ENCODE results near the gene AP4E1. TPM values are rescaled to one million over a fixed set of nuclear protein-coding genes. Genes with fewer than 3 reads are reported as not detected.
A peak's percentile ranks its signal among the peaks of the same experiment; 100 is the strongest.
"Not testable (repeated sequence)": the region's sequence is repeated elsewhere in the genome, so short reads cannot be mapped to it uniquely, and the experiment has no call there.

The AP4E1 gene
- total RNA-seq, 3 donors from 2014 or later: 5.8 to 12.8 (median 12.7) TPM

- H3K9me3 ChIP-seq; H3K27me3 ChIP-seq; H3K36me3 ChIP-seq; H3K4me1 ChIP-seq; DNase-seq (ENCODE audit: low spot score in 2 of 2); intact Hi-C loops (cut with DNase I; ENCODE audit: low total_unique reads): not testable (repeated sequence)
- peak in 1 of 3 donors; percentile 35 for TF ChIP-seq POLR2AphosphoS5 (IDR thresholded peaks at IDR 0.05)
- H3K27ac ChIP-seq: peak overlapping the region; percentile 50 to 80
- peak overlapping the region in 1 of 3 donors; percentile 84 for H3K4me3 ChIP-seq
Measured at GRCh38 chr15:50910426-50910795, 1.9 kb downstream of the AP4E1 start.

GRCh38 chr15:50911001-50911400 is 2.5 kb downstream of the AP4E1 start:
- Histone ChIP-seq H3K9me3 (no peaks in the 10 kb centered on the region), H3K4me1 (peaks cover 0 to 6% of the 10 kb centered on the region in 2 donors), H3K36me3 (no peaks in the 10 kb centered on the region), H3K4me3 (no peak overlapping the region), H3K27ac (peak overlapping the region; percentile 50 to 65), H3K27me3 (no peaks in the 10 kb centered on the region)
- no peak for DNase-seq (ENCODE audit: low spot score in 2 of 2)
- TF ChIP-seq POLR2A (IDR thresholded peaks at IDR 0.05) (no peak), POLR2AphosphoS5 (IDR thresholded peaks at IDR 0.05) (no peak), CTCF (IDR thresholded peaks at IDR 0.05) (no peak)
- intact Hi-C loops (cut with DNase I; ENCODE audit: low total_unique reads): no loop called here

DNA sequence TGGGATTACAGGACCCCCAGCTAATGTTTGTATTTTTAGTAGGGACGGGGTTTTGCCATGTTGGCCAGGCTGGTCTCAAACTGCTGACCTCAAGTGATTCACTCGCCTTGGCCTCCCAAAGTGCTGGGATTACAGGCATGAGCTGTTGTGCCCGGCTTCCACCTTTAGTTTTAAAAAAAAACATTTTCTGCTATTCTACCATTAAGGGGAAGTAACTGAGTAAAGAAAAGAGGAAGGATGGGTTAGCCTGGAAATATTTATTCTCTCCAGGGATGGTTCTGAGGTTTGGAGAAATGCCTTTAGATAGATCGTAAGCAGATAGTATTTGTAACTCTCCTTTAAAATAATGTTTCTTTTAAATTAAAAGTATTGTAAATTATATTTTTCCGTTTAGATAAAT is 3.1 kb downstream of the AP4E1 start:
- TF ChIP-seq POLR2AphosphoS5 (IDR thresholded peaks at IDR 0.05) (no peak), POLR2A (IDR thresholded peaks at IDR 0.05) (no peak), CTCF (IDR thresholded peaks at IDR 0.05) (no peak)
- Histone ChIP-seq H3K4me1 (peaks cover 0 to 6% of the 10 kb centered on the region in 2 donors), H3K9me3 (no peaks in the 10 kb centered on the region), H3K36me3 (no peaks in the 10 kb centered on the region), H3K27ac (no peak overlapping the region), H3K27me3 (no peaks in the 10 kb centered on the region), H3K4me3 (no peak overlapping the region)
- intact Hi-C loops (cut with DNase I; ENCODE audit: low total_unique reads): no loop called here
- no peak for DNase-seq (ENCODE audit: low spot score in 2 of 2)

DNA sequence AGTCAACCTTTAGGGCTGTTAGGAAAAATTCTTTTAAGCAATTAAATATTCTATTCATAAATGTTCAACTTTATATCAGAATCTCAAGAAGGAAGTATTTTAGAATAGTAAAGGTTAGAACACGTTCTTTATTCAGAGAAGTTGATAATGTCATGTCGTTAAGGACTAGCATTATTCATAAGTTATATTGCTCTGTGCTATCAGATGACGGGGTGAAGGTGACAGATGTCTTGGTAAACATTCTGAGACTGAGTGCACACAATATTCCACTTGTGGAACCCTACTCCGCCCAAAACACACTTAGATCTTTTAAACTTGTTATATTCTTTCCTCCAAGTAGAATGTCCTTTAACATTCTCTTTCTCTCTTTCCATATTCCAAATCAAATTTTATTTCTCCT is 7.9 kb downstream of the AP4E1 start:
- no peaks in the 10 kb centered on the region for H3K4me1 ChIP-seq

GRCh38 chr15:50919359-50919758 is 10.9 kb downstream of the AP4E1 start:
- intact Hi-C loops (cut with DNase I; ENCODE audit: low total_unique reads); H3K36me3 ChIP-seq: not testable (repeated sequence)

More for the DNA sequence above, 7.9 kb downstream of the AP4E1 start:
- Histone ChIP-seq H3K4me3 (no peak overlapping the region), H3K9me3 (no peaks in the 10 kb centered on the region), H3K27me3 (no peaks in the 10 kb centered on the region), H3K36me3 (no peaks in the 10 kb centered on the region), H3K27ac (no peak overlapping the region)
- no peak for DNase-seq (ENCODE audit: low spot score in 2 of 2)
- TF ChIP-seq POLR2AphosphoS5 (IDR thresholded peaks at IDR 0.05) (no peak), POLR2A (IDR thresholded peaks at IDR 0.05) (no peak), CTCF (IDR thresholded peaks at IDR 0.05) (no peak)
- intact Hi-C loops (cut with DNase I; ENCODE audit: low total_unique reads): no loop called here

DNA sequence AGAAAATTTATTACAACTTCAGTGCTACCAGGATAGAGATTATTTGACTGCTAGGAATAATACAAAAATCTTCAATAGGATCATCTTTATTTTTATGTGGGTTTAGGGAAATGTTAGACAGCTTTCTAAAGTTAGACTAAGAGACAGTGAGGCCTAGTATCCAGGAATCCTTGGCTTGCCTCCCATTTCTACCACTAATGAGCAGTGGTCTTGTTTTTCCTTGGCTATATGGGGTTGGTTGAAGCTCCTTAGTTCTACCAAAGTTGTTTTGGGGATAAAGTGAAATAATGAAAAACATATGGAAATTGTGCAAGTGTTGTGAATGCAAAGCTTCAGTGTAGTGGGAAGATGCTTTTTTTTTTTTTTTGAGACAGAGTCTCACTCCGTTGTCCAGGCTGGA is 16.8 kb downstream of the AP4E1 start:
- no peaks in the 10 kb centered on the region for H3K27me3 ChIP-seq
- DNase-seq (ENCODE audit: low spot score in 2 of 2): no peak
- H3K27ac ChIP-seq: no peak overlapping the region
- no peaks in the 10 kb centered on the region for H3K36me3 ChIP-seq
- intact Hi-C loops (cut with DNase I; ENCODE audit: low total_unique reads): no loop called here
- TF ChIP-seq POLR2A (IDR thresholded peaks at IDR 0.05): no peak
- no peak overlapping the region for H3K4me3 ChIP-seq
- no peaks in the 10 kb centered on the region for H3K4me1 ChIP-seq
- H3K9me3 ChIP-seq: no peaks in the 10 kb centered on the region

More at GRCh38 chr15:50919359-50919758, 10.9 kb downstream of the AP4E1 start:
- H3K4me1 ChIP-seq; H3K27ac ChIP-seq; H3K9me3 ChIP-seq; H3K27me3 ChIP-seq; H3K4me3 ChIP-seq; DNase-seq (ENCODE audit: low spot score in 2 of 2): not testable (repeated sequence)

DNA sequence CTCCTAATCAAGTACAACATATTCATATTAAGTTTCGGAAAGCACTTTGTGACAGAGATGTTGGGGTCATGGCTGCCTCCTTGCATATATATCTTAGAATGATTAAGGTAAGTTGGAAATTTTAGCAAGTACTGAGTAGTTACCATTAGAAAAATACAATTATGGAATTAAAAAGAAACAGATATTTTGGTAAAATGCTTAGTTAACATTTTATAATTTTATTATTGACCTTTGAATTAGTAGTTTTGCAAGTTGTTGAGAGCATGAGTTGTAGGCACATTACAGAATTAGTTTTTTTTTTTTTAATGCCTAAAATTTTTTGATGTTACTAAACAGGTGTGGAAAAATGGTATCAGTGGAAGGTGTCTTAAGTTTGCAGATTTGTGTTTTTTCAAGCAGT is 20.6 kb downstream of the AP4E1 start:
- DNase-seq (ENCODE audit: low spot score in 2 of 2): no peak
- Histone ChIP-seq H3K27me3 (no peaks in the 10 kb centered on the region), H3K4me3 (no peak overlapping the region), H3K27ac (no peak overlapping the region), H3K36me3 (no peaks in the 10 kb centered on the region), H3K9me3 (no peaks in the 10 kb centered on the region), H3K4me1 (no peaks in the 10 kb centered on the region)
- intact Hi-C loops (cut with DNase I; ENCODE audit: low total_unique reads): no loop called here
- TF ChIP-seq CTCF (IDR thresholded peaks at IDR 0.05): no peak
- TF ChIP-seq POLR2A (IDR thresholded peaks at IDR 0.05): no peak
- no peak for TF ChIP-seq POLR2AphosphoS5 (IDR thresholded peaks at IDR 0.05)

All from breast epithelium (tissue), 4 donors.